Kidney epithelial cell (primary cell): ENCODE results near the gene SEMA3E. TPM values are rescaled to one million over a fixed set of nuclear protein-coding genes. Genes with fewer than 3 reads are reported as not detected.

Experiments used
- DNase-seq: peaks from one replicate; pipeline ENCODE4 v3.0.0-alpha.2; 2010; ENCODE audit warnings: low read depth
- H3K27me3 ChIP-seq: 2 replicates; pipeline ENCODE4 v1.6.0; 2011; ENCODE audit warnings: low read length; ENCODE audit not compliant: control insufficient read depth, insufficient read depth
- H3K36me3 ChIP-seq: 2 replicates; pipeline ENCODE4 v1.5.1; 2011; ENCODE audit warnings: low read length; ENCODE audit not compliant: control insufficient read depth, insufficient read depth
- H3K4me3 ChIP-seq: 2 replicates; pipeline ENCODE4 v1.5.1; 2011; ENCODE audit warnings: low read depth, mild to moderate bottlenecking, control low read depth, low read length
- CTCF ChIP-seq: IDR thresholded peaks from 2 replicates; pipeline ENCODE4 v1.5.1; 2011; ENCODE audit warnings: mild to moderate bottlenecking, moderate library complexity, low read length, control low read depth, inconsistent platforms; ENCODE audit not compliant: insufficient read depth, poor library complexity, severe bottlenecking
- total RNA-seq: library from RNA; depleted of rRNA; stranded (reverse); fragments of >200 nt; gene quantifications from 2 replicates; pipeline ENCODE4 v1.2.3, GENCODE V29; 2015

The SEMA3E gene
- total RNA-seq, 1 donor from 2014 or later, result not detected

GRCh38 chr7:83610649-83611304 lies 38.2 kb downstream of the SEMA3E start:
- no peak for DNase-seq
- Histone ChIP-seq H3K36me3 (no peaks in the 10 kb centered on the region), H3K4me3 (no peak overlapping the region), H3K27me3 (no peaks in the 10 kb centered on the region)
- no peak for TF ChIP-seq CTCF

- H3K4me3 ChIP-seq, result no peak overlapping the region
- no peak for DNase-seq
- H3K27me3 ChIP-seq, result no peaks in the 10 kb centered on the region
- TF ChIP-seq CTCF, result no peak
- no peaks in the 10 kb centered on the region for H3K36me3 ChIP-seq
These were observed 40.2 kb downstream of the SEMA3E start for GRCh38 chr7:83608716-83609115.

- no peak for DNase-seq
- H3K36me3 ChIP-seq, result no peaks in the 10 kb centered on the region
- no peak overlapping the region for H3K4me3 ChIP-seq
- TF ChIP-seq CTCF, result no peak
- no peaks in the 10 kb centered on the region for H3K27me3 ChIP-seq
These were observed 45.3 kb downstream of the SEMA3E start for GRCh38 chr7:83603649-83604048.

- no peaks in the 10 kb centered on the region for H3K36me3 ChIP-seq
- no peak overlapping the region for H3K4me3 ChIP-seq
- no peaks in the 10 kb centered on the region for H3K27me3 ChIP-seq
- no peak for DNase-seq
- no peak for TF ChIP-seq CTCF
These were observed 49.8 kb downstream of the SEMA3E start for GRCh38 chr7:83599131-83599530.

- Histone ChIP-seq H3K36me3 (no peaks in the 10 kb centered on the region), H3K27me3 (no peaks in the 10 kb centered on the region), H3K4me3 (no peak overlapping the region)
- TF ChIP-seq CTCF, result no peak
- no peak for DNase-seq
These were observed 54.9 kb downstream of the SEMA3E start for GRCh38 chr7:83593921-83594475.
